SK-N-SH (cell line): Measurements from ENCODE around the gene ZNF521.

ENCODE experiments used
- EZH2phosphoT487 ChIP-seq: fragments of 200-600 bp; sonication (generic); IDR thresholded peaks from 2 replicates; pipeline ENCODE4 v1.6.1; 2017; ENCODE audit warnings: low read depth, mixed run types, mild to moderate bottlenecking, antibody characterized with exemption, moderate library complexity, borderline replicate concordance
- FOXM1 ChIP-seq: IDR thresholded peaks from 2 replicates; pipeline ENCODE4 v1.4.0; 2012; ENCODE audit warnings: low read depth, mild to moderate bottlenecking
- GABPA ChIP-seq: IDR thresholded peaks from 2 replicates; pipeline ENCODE4 v1.4.0; 2012; ENCODE audit warnings: low read depth, mild to moderate bottlenecking
- MXI1 ChIP-seq: IDR thresholded peaks from 2 replicates; pipeline ENCODE4 v1.6.1; 2012; ENCODE audit warnings: mild to moderate bottlenecking, low read depth, low read length, improper control_type of control experiment
- RCOR1 ChIP-seq: fragments of 150-350 bp; IDR thresholded peaks from 2 replicates; pipeline ENCODE4 v1.6.1; 2017; ENCODE audit warnings: antibody characterized with exemption, low read length
- ZBTB33 ChIP-seq: IDR thresholded peaks from 2 replicates; pipeline ENCODE4 v1.4.0; 2012; ENCODE audit warnings: low read depth, borderline replicate concordance
- TF ChIP-seq, protein P1 (sequence below): fragments of 200-600 bp; sonication (generic); IDR thresholded peaks from 2 replicates; pipeline ENCODE4 v1.6.1; 2017; ENCODE audit warnings: antibody characterized with exemption, mild to moderate bottlenecking, moderate library complexity

- TF ChIP-seq, protein P1, sequence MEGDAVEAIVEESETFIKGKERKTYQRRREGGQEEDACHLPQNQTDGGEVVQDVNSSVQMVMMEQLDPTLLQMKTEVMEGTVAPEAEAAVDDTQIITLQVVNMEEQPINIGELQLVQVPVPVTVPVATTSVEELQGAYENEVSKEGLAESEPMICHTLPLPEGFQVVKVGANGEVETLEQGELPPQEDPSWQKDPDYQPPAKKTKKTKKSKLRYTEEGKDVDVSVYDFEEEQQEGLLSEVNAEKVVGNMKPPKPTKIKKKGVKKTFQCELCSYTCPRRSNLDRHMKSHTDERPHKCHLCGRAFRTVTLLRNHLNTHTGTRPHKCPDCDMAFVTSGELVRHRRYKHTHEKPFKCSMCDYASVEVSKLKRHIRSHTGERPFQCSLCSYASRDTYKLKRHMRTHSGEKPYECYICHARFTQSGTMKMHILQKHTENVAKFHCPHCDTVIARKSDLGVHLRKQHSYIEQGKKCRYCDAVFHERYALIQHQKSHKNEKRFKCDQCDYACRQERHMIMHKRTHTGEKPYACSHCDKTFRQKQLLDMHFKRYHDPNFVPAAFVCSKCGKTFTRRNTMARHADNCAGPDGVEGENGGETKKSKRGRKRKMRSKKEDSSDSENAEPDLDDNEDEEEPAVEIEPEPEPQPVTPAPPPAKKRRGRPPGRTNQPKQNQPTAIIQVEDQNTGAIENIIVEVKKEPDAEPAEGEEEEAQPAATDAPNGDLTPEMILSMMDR = no peak
- TF ChIP-seq FOXM1 = no peak
- TF ChIP-seq GABPA = no peak
- no peak for TF ChIP-seq MXI1
- no peak for TF ChIP-seq ZBTB33
- no peak for TF ChIP-seq RCOR1
- TF ChIP-seq EZH2phosphoT487 = no peak
Measured at GRCh38 chr18:25075783-25076182, 276.2 kb downstream of the ZNF521 start.
